Astrocyte (in vitro differentiated cells and primary cell): ENCODE measurements around the gene SLAMF8.

Source experiments
- EZH2 ChIP-seq: IDR thresholded peaks from 2 replicates; pipeline ENCODE4 v1.6.1; 2012; ENCODE audit warnings: mild to moderate bottlenecking, low read length, inconsistent platforms; ENCODE audit not compliant: insufficient read depth
- TF ChIP-seq, protein P1 (sequence below): IDR thresholded peaks from 2 replicates; pipeline ENCODE4 v1.5.1; 2011; ENCODE audit warnings: low read depth, mild to moderate bottlenecking, inconsistent platforms, low read length, moderate library complexity; ENCODE audit not compliant: insufficient read depth

DNA sequence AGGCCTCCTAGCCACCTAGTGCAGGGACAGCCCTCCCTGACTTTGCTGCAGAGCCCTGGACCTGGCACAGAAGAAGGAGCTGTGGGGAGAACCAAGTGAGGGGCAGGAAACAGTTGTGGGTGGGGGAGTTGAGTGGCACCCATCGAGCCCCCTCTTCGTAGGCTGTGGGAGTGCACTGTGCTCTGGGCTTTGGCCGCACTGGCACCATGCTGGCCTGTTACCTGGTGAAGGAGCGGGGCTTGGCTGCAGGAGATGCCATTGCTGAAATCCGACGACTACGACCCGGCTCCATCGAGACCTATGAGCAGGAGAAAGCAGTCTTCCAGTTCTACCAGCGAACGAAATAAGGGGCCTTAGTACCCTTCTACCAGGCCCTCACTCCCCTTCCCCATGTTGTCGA is 44.7 kb upstream of the SLAMF8 start:
- TF ChIP-seq, protein P1, sequence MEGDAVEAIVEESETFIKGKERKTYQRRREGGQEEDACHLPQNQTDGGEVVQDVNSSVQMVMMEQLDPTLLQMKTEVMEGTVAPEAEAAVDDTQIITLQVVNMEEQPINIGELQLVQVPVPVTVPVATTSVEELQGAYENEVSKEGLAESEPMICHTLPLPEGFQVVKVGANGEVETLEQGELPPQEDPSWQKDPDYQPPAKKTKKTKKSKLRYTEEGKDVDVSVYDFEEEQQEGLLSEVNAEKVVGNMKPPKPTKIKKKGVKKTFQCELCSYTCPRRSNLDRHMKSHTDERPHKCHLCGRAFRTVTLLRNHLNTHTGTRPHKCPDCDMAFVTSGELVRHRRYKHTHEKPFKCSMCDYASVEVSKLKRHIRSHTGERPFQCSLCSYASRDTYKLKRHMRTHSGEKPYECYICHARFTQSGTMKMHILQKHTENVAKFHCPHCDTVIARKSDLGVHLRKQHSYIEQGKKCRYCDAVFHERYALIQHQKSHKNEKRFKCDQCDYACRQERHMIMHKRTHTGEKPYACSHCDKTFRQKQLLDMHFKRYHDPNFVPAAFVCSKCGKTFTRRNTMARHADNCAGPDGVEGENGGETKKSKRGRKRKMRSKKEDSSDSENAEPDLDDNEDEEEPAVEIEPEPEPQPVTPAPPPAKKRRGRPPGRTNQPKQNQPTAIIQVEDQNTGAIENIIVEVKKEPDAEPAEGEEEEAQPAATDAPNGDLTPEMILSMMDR: no peak
- no peak for TF ChIP-seq EZH2
